HG03469 (cell line): ENCODE measurements around the gene VCY1B.
"Not testable (repeated sequence)": the region's sequence is repeated elsewhere in the genome, so short reads cannot be mapped to it uniquely, and the experiment has no call there.

Experiments used
- ATAC-seq: cut with Tn5 transposase; IDR thresholded peaks from one replicate; pipeline ENCODE4 v1.9.1; 2021; ENCODE audit warnings: mild to moderate bottlenecking, moderate library complexity, moderate number of reproducible peaks; ENCODE audit not compliant: unreplicated experiment

VCY1B gene

DNA sequence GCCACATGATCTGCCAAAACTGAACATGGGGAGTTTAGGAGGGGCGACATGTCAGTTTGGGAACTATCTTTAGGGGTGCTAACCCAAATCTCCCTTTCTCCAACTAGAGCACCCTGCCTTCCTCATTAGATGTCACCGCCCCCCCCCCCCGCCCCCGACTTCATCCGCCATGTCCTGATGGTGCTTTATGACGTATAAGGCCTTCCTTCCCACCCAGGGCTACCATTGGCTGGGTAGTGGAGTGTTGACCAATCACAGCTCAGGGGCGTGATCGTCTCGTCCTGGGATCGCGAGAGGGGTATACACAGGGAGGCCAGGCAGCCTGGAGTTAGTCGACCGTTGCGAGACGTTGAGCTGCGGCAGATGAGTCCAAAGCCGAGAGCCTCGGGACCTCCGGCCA lies at the start of gene VCY1B:
Gene VCY1B, plus strand, starts transcription at position 301 of the 400 bp plus-strand sequence. Its CDS starts 63 bp downstream, at position 364.
- ATAC-seq, result not testable (repeated sequence)

DNA sequence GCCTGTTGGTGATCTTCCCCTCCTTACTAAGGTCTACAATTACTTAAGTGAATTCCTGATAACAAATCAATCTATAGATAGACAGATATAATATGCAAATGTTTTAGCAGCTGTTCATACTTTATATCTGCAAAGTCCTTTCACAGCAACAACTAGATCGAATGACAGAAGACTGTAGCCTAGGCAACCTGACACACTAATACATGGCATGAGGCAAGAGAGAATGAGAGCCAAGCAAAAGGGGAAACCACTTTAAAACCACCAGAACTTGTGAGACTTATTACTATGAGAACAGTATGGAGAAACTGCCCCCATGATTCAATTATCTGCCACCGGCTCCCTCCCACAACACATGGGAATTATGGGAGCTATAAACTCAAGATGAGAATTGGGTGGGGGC lies 44.1 kb upstream of the VCY1B start:
- ATAC-seq, result not testable (repeated sequence)

DNA sequence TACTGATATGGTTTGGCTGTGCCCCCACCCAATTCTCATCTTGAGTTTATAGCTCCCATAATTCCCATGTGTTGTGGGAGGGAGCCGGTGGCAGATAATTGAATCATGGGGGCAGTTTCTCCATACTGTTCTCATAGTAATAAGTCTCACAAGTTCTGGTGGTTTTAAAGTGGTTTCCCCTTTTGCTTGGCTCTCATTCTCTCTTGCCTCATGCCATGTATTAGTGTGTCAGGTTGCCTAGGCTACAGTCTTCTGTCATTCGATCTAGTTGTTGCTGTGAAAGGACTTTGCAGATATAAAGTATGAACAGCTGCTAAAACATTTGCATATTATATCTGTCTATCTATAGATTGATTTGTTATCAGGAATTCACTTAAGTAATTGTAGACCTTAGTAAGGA lies 25.6 kb upstream of the VCY1B start:
- ATAC-seq, result not testable (repeated sequence)

DNA sequence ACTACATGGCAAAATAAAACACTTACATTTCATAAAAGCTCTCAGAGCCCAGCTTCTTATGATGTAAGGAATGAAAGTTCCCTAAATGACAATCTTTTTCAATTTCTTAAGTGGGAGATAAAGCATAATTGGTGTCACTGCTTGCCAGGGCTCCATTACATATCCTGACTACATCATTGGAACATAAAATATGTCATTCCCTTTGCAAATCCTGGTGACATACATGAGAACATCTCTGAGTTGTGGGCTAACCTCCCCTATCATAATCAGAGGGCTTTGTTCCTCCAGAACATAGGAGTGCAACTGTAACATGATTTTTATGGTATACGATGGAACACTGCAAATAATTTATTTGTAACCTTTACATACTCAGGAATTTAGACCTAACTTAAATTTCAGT lies 29.9 kb downstream of the VCY1B start:
- ATAC-seq, result no peak
